Memory B cell (primary cell): ENCODE data around the gene ZNF726.
"Not testable (repeated sequence)": the region's sequence is repeated elsewhere in the genome, so short reads cannot be mapped to it uniquely, and the experiment has no call there.

Source experiments
- ATAC-seq: fragments of 150-1000 bp; cut with Tn5 transposase; 2 replicates; pipeline ENCODE4 v1.10.0; 2021; ENCODE audit warnings: low read depth, mild to moderate bottlenecking, moderate library complexity
- DNase-seq, 2 donors: peaks; one replicate each; pipeline ENCODE4 v3.0.0; 2022; ENCODE audit warnings: low spot score in 2 of 2
- H3K27ac Mint-ChIP-seq: one replicate; pipeline ENCODE4 v1.8.0; 2022; ENCODE audit warnings: mild to moderate bottlenecking, moderate library complexity, mixed read lengths
- H3K27me3 Mint-ChIP-seq: one replicate; pipeline ENCODE4 v1.8.0; 2022; ENCODE audit warnings: mixed read lengths
- H3K36me3 Mint-ChIP-seq: one replicate; pipeline ENCODE4 v1.8.0; 2022; ENCODE audit warnings: mild to moderate bottlenecking, mixed read lengths
- H3K4me1 Mint-ChIP-seq: one replicate; pipeline ENCODE4 v1.8.0; 2022; ENCODE audit warnings: mixed read lengths
- H3K4me3 Mint-ChIP-seq: one replicate; pipeline ENCODE4 v1.8.0; 2022; ENCODE audit warnings: mild to moderate bottlenecking, moderate library complexity, mixed read lengths
- H3K9me3 Mint-ChIP-seq: one replicate; pipeline ENCODE4 v1.8.0; 2022; ENCODE audit warnings: mixed read lengths

The ZNF726 gene

DNA sequence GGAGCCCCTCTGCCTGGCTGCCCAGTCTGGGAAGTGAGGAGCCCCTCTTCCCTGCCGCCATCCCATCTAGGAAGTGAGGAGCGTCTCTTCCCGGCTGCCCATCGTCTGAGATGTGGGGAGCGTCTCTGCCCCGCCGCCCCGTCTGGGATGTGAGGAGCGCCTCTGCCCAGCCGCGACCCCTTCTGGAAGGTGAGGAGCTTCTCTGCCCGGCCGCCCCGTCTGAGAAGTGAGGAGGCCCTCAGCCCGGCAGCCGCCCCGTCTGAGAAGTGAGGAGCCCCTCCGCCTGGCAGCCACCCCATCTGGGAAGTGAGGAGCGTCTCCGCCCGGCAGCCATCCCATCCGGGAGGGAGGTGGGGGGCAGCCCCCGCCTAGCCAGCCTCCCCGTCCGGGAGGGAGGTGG, 49.2 kb downstream of the ZNF726 start:
- not testable (repeated sequence) for H3K27me3 Mint-ChIP-seq

DNA sequence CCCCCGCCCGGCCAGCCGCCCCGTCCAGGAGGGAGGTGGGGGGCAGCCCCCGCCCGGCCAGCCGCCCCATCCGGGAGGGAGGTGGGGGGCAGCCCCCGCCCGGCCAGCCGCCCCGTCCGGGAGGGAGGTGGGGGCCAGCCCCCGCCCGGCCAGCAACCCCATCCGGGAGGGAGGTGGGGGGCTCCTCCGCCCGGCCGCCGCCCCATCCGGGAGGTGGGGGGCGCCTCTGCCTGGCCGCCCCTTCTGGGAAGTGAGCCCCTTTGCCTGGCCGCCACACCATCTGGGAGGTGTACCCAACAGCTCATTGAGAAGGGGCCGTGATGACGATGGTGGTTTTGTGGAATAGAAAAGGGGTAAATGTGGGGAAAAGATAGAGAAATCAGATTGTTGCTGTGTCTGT, 49.6 kb downstream of the ZNF726 start:
- H3K27ac Mint-ChIP-seq, ATAC-seq, DNase-seq, H3K4me1 Mint-ChIP-seq, H3K36me3 Mint-ChIP-seq, H3K9me3 Mint-ChIP-seq, H3K4me3 Mint-ChIP-seq, H3K27me3 Mint-ChIP-seq: not testable (repeated sequence)

More for the DNA sequence above, 49.2 kb downstream of the ZNF726 start:
- not testable (repeated sequence) for H3K4me1 Mint-ChIP-seq, DNase-seq, ATAC-seq, H3K36me3 Mint-ChIP-seq, H3K9me3 Mint-ChIP-seq, H3K27ac Mint-ChIP-seq, H3K4me3 Mint-ChIP-seq

DNA sequence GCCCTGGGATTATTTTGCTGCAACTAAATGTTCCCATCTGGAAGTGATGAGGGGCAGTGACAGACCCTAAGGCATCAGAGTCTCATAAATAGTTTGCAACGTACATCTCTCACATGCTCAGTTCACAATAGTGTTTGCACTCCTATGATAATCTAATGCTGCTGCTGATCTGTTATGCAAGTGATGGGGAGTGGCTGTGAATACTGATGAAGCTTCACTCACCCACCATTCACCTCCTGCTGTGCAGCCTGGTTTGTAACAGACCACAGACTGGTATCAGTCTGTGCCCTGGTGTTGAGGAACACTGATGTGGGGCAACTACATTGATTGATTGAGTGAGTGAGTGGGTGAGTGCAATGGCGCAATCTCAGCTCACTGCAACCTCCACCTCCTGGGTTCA, 54.9 kb downstream of the ZNF726 start:
- no peak overlapping the region for H3K4me3 Mint-ChIP-seq
- peaks cover 4% of the 10 kb centered on the region for H3K36me3 Mint-ChIP-seq
- H3K4me1 Mint-ChIP-seq, result no peaks in the 10 kb centered on the region
- peaks cover 5% of the 10 kb centered on the region for H3K9me3 Mint-ChIP-seq
- no peak for DNase-seq
- no peak for ATAC-seq
- peaks cover 13% of the 10 kb centered on the region for H3K27me3 Mint-ChIP-seq
- H3K27ac Mint-ChIP-seq, result no peak overlapping the region

DNA sequence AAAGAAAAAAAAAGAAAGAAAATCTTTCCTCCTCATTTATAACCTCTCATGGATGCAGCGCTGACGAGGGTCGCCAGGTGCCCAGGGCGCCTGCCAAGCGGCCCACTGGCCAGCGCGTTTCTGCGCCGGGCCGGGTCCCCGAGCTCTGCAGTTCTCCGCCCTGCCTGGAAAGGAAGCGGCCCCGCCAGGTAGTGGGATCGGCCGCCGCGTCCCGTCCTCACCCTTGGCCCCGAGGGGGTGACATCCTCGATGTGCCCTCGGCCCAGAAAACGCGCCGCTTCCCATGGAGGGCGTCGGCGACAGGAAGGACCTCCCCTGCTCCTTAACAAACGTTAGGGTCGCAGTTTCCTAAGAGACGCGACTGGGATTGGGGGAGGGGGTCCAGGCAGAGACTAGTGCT, 56.9 kb downstream of the ZNF726 start:
- Mint-ChIP-seq H3K4me3 (no peak overlapping the region), H3K36me3 (peaks cover 4% of the 10 kb centered on the region), H3K4me1 (no peaks in the 10 kb centered on the region), H3K9me3 (peaks cover 3% of the 10 kb centered on the region), H3K27ac (no peak overlapping the region), H3K27me3 (peaks cover 13% of the 10 kb centered on the region)
- no peak for ATAC-seq
- no peak for DNase-seq

DNA sequence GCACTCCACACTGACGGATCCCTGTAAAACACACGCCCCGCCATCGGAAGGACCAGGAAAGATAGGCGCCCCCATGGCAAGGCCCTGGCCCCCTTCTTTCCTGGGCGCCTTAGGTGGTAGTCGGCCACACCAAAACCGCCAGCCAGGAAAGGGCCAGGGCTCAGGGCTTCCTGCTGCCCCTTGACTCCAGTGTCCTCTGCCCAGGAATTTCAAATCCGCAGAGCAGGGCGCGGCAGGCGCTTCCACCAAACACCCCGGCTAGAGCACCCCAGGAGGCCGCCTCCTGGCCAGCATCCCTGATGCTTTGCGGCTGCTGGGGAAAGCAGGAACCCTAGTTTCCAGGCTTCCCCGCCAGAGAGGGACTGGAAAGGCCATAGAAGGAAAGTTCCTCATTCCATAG, 57.5 kb downstream of the ZNF726 start:
- no peak for ATAC-seq
- no peak overlapping the region for H3K4me3 Mint-ChIP-seq

DNA sequence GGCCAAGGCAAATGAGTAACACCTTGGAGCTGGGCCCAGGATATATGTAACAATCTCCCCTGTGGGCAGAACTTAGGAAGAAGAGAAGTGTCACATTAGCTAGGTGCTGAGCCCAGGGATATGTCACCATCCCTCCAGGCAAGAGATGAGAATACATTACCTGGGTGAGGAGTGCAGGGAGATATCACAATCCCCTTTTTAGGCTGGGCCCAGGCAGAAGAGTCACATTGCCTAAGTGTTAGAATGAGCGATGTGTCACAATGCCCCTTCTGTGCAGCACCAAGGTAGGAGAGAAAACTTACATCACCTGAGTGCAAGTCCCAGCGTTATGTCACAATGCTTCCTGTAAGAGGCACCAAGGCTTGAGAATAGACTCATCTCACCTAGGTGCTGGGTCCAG, 60.3 kb downstream of the ZNF726 start:
- peaks cover 4% of the 10 kb centered on the region for H3K36me3 Mint-ChIP-seq
- ATAC-seq, result no peak
- no peak overlapping the region for H3K4me3 Mint-ChIP-seq
- H3K27me3 Mint-ChIP-seq, result peaks cover 7% of the 10 kb centered on the region
- DNase-seq, result no peak
- H3K9me3 Mint-ChIP-seq, result peaks cover 3% of the 10 kb centered on the region
- H3K27ac Mint-ChIP-seq, result no peak overlapping the region
- H3K4me1 Mint-ChIP-seq, result no peaks in the 10 kb centered on the region

More for the DNA sequence above, 57.5 kb downstream of the ZNF726 start:
- H3K9me3 Mint-ChIP-seq, result peaks cover 3% of the 10 kb centered on the region
- no peak for DNase-seq
- peaks cover 4% of the 10 kb centered on the region for H3K36me3 Mint-ChIP-seq
- no peak overlapping the region for H3K27ac Mint-ChIP-seq
- peaks cover 10% of the 10 kb centered on the region for H3K27me3 Mint-ChIP-seq
- no peaks in the 10 kb centered on the region for H3K4me1 Mint-ChIP-seq

DNA sequence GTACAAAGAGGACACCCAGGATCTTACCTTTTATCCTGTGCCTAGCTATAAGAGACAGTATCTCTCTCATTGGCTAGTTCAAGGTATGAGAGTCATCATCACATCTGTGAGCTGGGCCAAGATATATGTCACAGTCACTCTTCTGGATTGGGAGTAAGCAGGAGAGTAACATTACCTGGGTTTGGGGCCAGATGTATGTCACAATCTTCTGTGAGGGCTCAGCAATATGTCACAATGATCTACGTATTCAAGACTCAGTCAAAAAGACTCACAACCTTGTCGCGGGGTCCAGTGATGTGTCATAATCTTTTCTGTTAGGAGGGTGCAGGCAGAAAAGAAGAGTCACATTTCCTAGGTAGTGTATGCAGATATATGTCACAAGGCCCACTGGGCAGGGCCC, 61.9 kb downstream of the ZNF726 start:
- H3K4me1 Mint-ChIP-seq, H3K36me3 Mint-ChIP-seq, DNase-seq, H3K9me3 Mint-ChIP-seq, H3K4me3 Mint-ChIP-seq, H3K27me3 Mint-ChIP-seq, H3K27ac Mint-ChIP-seq, ATAC-seq: not testable (repeated sequence)

DNA sequence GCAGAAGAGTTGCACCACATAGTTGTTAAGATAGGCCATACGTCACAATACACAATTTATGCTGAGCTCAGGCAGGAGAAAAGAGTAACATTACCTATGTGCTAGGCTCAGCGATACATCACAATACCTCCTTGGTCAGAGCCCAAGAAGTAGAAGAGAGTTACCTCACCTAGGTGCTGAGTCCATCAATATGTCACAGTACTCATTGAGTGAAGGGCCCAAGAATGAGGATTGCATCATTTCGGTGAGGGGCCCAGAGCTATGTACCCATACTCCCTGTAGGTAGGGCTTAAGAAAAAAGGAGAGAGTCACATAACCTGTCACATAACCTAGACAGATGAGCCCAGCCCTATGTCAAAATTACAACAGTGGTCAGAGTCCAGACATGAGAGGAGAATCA, 62.6 kb downstream of the ZNF726 start:
- H3K4me3 Mint-ChIP-seq, H3K4me1 Mint-ChIP-seq, H3K27ac Mint-ChIP-seq, H3K36me3 Mint-ChIP-seq, H3K9me3 Mint-ChIP-seq, H3K27me3 Mint-ChIP-seq, DNase-seq, ATAC-seq: not testable (repeated sequence)

DNA sequence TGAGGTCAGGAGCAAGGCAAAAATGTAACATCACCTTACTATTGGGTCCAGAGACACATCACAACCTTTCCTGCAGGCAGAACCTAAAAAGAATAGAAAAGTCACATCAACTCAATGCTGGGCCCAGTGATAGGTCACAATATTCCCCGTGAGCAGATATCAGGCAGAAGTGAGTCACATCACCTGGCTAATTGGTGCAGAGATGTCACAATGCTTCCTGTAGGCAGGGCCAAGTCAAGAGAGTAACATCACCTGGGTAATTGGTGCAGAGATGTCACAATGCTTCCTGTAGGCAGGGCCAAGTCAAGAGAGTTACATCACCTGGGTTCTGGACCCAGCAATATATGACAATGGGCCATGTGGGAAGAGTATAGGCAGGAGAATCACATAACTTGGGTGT, 63.4 kb downstream of the ZNF726 start:
- no peak overlapping the region for H3K27ac Mint-ChIP-seq
- peaks cover 1% of the 10 kb centered on the region for H3K27me3 Mint-ChIP-seq
- ATAC-seq (no peak), DNase-seq (no peak)
- H3K36me3 Mint-ChIP-seq, result peaks cover under 1% of the 10 kb centered on the region
- H3K4me1 Mint-ChIP-seq, result no peaks in the 10 kb centered on the region
- peaks cover under 1% of the 10 kb centered on the region for H3K9me3 Mint-ChIP-seq
- no peak overlapping the region for H3K4me3 Mint-ChIP-seq

DNA sequence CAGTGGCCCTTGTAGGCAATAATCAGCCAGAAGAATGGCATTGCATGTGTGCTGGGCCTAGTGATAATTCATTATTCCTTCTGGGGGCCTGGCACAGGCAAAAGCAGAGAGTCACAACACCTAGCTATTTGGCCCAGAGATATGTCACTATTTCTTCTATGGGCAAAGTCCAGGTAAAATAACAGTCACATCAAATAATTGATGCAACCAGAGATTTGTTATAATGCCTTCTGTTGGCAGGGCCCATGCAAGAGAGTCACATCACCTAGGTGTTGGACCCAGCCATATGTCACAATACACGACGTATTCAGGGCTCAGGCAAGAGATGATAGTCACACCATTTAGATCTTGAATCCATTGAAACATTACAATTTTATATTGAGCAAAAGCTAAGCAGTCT, 66.1 kb downstream of the ZNF726 start:
- no peaks in the 10 kb centered on the region for H3K27me3 Mint-ChIP-seq
- DNase-seq (no peak), ATAC-seq (no peak)
- H3K4me1 Mint-ChIP-seq, result no peaks in the 10 kb centered on the region
- no peak overlapping the region for H3K27ac Mint-ChIP-seq
- no peak overlapping the region for H3K4me3 Mint-ChIP-seq
- no peaks in the 10 kb centered on the region for H3K36me3 Mint-ChIP-seq
- H3K9me3 Mint-ChIP-seq, result no peaks in the 10 kb centered on the region

DNA sequence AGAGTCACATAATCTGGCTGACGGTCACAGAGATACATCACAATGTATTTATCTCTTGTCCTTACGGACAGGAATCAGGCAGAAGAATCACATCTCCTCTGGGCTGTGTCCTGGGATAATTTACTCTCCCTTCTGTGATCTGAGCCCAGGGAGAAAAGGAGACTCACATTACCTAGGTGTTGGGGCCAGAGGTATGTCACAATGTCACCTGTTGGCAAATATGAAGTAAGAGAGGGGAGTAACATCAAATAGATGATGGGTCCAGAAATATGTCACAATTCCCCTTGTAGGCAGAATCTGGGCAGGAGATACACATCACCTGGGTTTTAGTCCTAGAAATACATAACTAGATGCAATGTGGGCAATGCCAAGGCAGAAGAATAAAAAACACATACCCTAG, 67.2 kb downstream of the ZNF726 start:
- no peaks in the 10 kb centered on the region for H3K9me3 Mint-ChIP-seq
- DNase-seq (no peak), ATAC-seq (no peak)
- no peak overlapping the region for H3K4me3 Mint-ChIP-seq
- H3K4me1 Mint-ChIP-seq, result no peaks in the 10 kb centered on the region
- no peaks in the 10 kb centered on the region for H3K36me3 Mint-ChIP-seq
- H3K27ac Mint-ChIP-seq, result no peak overlapping the region
- H3K27me3 Mint-ChIP-seq, result no peaks in the 10 kb centered on the region

DNA sequence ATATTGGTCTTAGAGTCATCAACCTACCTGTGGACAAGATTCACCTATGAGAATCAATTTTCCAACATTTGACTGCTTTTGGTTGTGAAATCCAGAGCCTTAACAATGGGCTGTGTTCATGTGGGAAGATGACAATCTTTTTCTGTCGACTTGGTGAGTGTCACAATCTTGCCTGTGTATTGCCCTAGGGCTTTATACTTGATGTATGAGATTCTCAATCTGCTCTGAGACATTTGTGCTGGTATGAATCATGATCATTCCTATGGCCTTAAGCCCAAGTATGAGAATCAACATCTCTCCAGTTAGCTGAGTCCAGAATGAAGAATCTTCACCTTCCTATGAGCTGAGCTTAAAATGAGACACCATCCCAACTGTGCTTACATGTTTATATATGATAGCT, 68.7 kb downstream of the ZNF726 start:
- no peak for DNase-seq
- H3K27me3 Mint-ChIP-seq, result no peaks in the 10 kb centered on the region
- H3K9me3 Mint-ChIP-seq, result no peaks in the 10 kb centered on the region

More for the DNA sequence above, 68.7 kb downstream of the ZNF726 start:
- no peaks in the 10 kb centered on the region for H3K4me1 Mint-ChIP-seq
- H3K36me3 Mint-ChIP-seq, result no peaks in the 10 kb centered on the region
- H3K4me3 Mint-ChIP-seq, result no peak overlapping the region
- no peak for ATAC-seq
- no peak overlapping the region for H3K27ac Mint-ChIP-seq
